MCF 10A (cell line): Measurements from ENCODE around the gene DTX3. TPM values are rescaled to one million over a fixed set of nuclear protein-coding genes. Genes with fewer than 3 reads are reported as not detected.

Source experiments
- BruUV-seq: library from RNA; stranded (reverse); fragments of 400-500 nt; replicated peaks from 2 replicates; lab custom pipeline; 2021; lab: Mats Ljungman, UMichigan
- CTCF ChIA-PET: fragments of 300-600 bp; sonication (Branson Sonifier 250); formaldehyde crosslinking; extraction: SDS; loops from one replicate; lab custom pipeline; 2021; ENCODE audit warnings: antibody characterized with exemption, inconsistent platforms; lab: Yijun Ruan, JAX
- POLR2A ChIA-PET: fragments of 300-600, 350-650 bp; sonication (Branson Sonifier 250); formaldehyde crosslinking; extraction: SDS; loops from one replicate; lab custom pipeline; 2020; ENCODE audit warnings: antibody characterized with exemption, inconsistent platforms; lab: Yijun Ruan, JAX
- DNase-seq: peaks from one replicate; pipeline ENCODE4 v3.0.0-alpha.2; 2018; ENCODE audit not compliant: unreplicated experiment
- H3K27ac Mint-ChIP-seq: one replicate; pipeline ENCODE4 v1.8.0; 2022; ENCODE audit warnings: mild to moderate bottlenecking, low read depth, mixed read lengths; ENCODE audit not compliant: unreplicated experiment
- H3K27me3 Mint-ChIP-seq: one replicate; pipeline ENCODE4 v1.8.0; 2022; ENCODE audit warnings: mixed read lengths; ENCODE audit not compliant: insufficient read depth, unreplicated experiment
- H3K36me3 Mint-ChIP-seq: one replicate; pipeline ENCODE4 v1.8.0; 2022; ENCODE audit warnings: mild to moderate bottlenecking, moderate library complexity, mixed read lengths; ENCODE audit not compliant: insufficient read depth, unreplicated experiment
- H3K4me1 Mint-ChIP-seq: one replicate; pipeline ENCODE4 v1.8.0; 2022; ENCODE audit warnings: mixed read lengths; ENCODE audit not compliant: insufficient read depth, unreplicated experiment
- H3K4me3 Mint-ChIP-seq: one replicate; pipeline ENCODE4 v1.8.0; 2022; ENCODE audit warnings: mild to moderate bottlenecking, moderate library complexity, mixed read lengths; ENCODE audit not compliant: unreplicated experiment
- H3K9me3 Mint-ChIP-seq: one replicate; pipeline ENCODE4 v1.8.0; 2022; ENCODE audit warnings: mixed read lengths; ENCODE audit not compliant: unreplicated experiment
- CTCF ChIP-seq: fragments of 200-600 bp; IDR thresholded peaks from one replicate; pipeline ENCODE4 v1.8.0; 2022; ENCODE audit warnings: antibody characterized with exemption, mild to moderate bottlenecking; ENCODE audit not compliant: unreplicated experiment
- intact Hi-C: fragments of 100-400 bp; cut with micrococcal nuclease; formaldehyde crosslinking; loops from 2 replicates; pipeline ENCODE4 v1.14.1; 2022
- total RNA-seq: library from RNA; stranded (reverse); gene quantifications from 2 replicates; pipeline ENCODE4 v1.2.3, GENCODE V29; 2022

Gene DTX3
- total RNA-seq, 1 experiment from 2014 or later = 2.0 TPM

GRCh38 chr12:57621497-57622292 is 17.1 kb downstream of the DTX3 start:
- intact Hi-C loops = loop anchor here (1.0 to 2.0 kb wide), 2 partner anchors 38 to 163 kb away; partner anchors contain the start of gene GLI1
- CTCF ChIA-PET = interaction anchor here (0.6 to 4.2 kb wide), 20 partner anchors 9 to 332 kb away, joined by 3 to 72 read pairs (median 4); partner anchors contain the start of gene GLI1
- BruUV-seq = no TSS peak
- H3K27me3 Mint-ChIP-seq = peaks cover 69% of the 10 kb centered on the region
- TF ChIP-seq CTCF = peak; percentile 90
- POLR2A ChIA-PET = interaction anchor here (0.9 to 1.3 kb wide), 2 partner anchors 18 to 38 kb away, joined by 3 read pairs; no protein-coding TSS in a partner anchor
- no peaks in the 10 kb centered on the region for H3K36me3 Mint-ChIP-seq
- no peak overlapping the region for H3K27ac Mint-ChIP-seq
- H3K4me1 Mint-ChIP-seq = peaks cover 5% of the 10 kb centered on the region
- peak; percentile 35 for DNase-seq
- H3K9me3 Mint-ChIP-seq = no peaks in the 10 kb centered on the region
- H3K4me3 Mint-ChIP-seq = peak overlapping the region; percentile 47

- DNase-seq = no peak
- Mint-ChIP-seq H3K27ac (no peak overlapping the region), H3K4me3 (no peak overlapping the region), H3K4me1 (peaks cover 5% of the 10 kb centered on the region), H3K9me3 (no peaks in the 10 kb centered on the region), H3K36me3 (no peaks in the 10 kb centered on the region), H3K27me3 (peaks cover 69% of the 10 kb centered on the region)
- CTCF ChIA-PET = interaction anchor here (0.6 to 4.2 kb wide), 19 partner anchors 8 to 333 kb away, joined by 3 to 72 read pairs (median 4); partner anchors contain the start of genes GLI1 and INHBE
- no peak for TF ChIP-seq CTCF
- BruUV-seq = no TSS peak
- POLR2A ChIA-PET = interaction anchor here (0.9 to 1.3 kb wide), 2 partner anchors 19 to 39 kb away, joined by 3 read pairs; no protein-coding TSS in a partner anchor
- intact Hi-C loops = no loop called here
These were observed 17.9 kb downstream of the DTX3 start for GRCh38 chr12:57622293-57623245.

GRCh38 chr12:57623385-57623784 is 18.8 kb downstream of the DTX3 start:
- Mint-ChIP-seq H3K36me3 (no peaks in the 10 kb centered on the region), H3K4me3 (no peak overlapping the region), H3K27me3 (peaks cover 69% of the 10 kb centered on the region), H3K4me1 (peaks cover 5% of the 10 kb centered on the region), H3K27ac (no peak overlapping the region), H3K9me3 (no peaks in the 10 kb centered on the region)
- DNase-seq = no peak
- no peak for TF ChIP-seq CTCF
- intact Hi-C loops = no loop called here
- ChIA-PET CTCF (interaction anchor here (0.6 to 1.3 kb wide), 4 partner anchors 11 to 168 kb away, joined by 3 to 5 read pairs (median 4); partner anchors contain the start of gene INHBE), POLR2A (no interaction called here)
- no TSS peak for BruUV-seq
